HCEC 1CT (cell line): ENCODE results near the gene ERC2.

Source experiments
- DNase-seq: peaks from one replicate; pipeline ENCODE4 v3.0.0-alpha.2; 2017

Gene ERC2

GRCh38 chr3:56173601-56174000 lies 294.7 kb downstream of the ERC2 start:
- DNase-seq = no peak

DNA sequence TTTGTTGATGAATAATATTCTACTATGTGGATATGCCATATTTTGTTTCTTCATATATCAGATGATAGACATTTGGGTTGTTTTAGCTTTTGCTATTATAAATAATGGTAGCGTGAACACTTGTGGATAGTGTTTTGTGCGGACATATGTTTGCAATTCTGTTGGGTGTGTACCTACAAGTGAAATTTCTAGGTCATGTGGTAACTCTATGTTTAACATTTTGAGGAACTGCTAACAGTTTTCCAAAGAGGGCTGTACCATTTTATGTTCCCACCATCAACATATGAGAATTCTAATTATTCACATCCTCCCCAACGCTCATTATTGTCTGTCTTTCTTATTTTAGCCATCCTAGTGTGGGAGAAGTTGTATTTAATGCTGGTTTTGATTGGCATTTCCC lies 303.8 kb downstream of the ERC2 start:
- DNase-seq = no peak

DNA sequence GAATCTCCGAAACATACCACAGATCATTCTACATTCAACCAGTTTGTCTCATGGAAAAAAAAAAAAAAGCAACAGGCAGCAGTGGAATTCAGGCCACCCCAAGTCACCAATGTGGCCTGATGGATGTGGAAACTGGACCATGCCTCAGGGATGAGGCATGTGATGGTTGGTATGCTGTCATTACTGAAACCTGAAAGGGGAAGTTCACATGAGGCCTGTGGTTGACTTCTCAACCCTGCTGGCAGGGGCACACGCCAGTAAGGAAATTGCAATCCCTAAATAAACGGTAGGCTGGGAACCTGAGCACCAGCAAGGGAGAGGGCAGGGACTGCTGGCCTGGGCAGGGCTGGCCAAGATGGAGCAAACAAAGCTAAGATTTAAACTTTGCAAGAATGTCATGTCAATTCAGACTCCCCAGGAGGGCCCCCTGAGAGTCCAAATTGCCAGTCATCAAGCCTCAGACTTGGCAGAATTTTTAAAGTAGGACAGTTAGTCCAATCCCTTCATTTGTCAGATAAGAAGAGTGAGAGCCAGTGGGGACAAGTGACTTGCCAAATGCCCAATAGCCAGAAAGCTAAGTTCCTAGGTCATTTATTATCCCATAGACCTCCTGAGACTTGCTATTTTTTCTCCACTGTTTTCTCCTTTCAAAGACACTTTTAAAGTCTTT lies 310.4 kb downstream of the ERC2 start:
- peak; percentile 45 for DNase-seq

DNA sequence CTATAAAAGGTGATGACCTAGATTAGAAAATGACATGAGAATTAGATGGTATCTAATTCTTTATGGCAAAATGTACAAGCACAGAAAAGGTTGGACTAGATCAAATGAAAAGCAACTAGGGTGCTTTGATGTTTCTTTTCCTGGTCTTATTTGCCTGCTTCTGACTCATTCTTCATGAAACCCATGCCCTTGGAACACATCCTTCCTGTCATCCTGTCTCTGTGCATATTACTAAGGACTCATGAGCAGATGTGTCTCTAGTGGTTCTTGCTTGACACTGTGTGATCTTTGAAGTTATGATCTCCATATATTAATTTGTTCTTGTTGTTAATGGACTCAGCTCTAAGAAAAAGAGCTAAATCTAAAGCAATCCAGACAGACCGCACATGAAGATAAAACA lies 314.0 kb downstream of the ERC2 start:
- DNase-seq = peak; percentile 30

DNA sequence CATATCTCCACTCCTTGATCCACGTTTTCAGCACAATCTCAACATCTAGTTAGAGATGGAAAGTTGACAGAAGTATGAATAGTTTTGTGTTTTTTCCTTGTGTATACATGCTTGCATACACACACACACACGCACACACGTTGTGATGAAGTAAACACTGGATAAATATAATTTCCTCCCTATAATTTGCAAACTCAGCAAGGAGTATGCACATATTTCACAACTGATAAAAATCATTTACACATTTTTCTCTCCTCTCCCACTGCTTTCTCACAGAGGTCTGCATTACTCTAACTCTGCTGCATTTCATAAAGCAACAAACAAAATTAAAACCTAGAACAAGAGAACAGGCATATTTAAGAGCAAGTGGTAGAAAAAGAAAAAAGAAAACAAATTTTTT lies 320.9 kb downstream of the ERC2 start:
- DNase-seq = no peak

GRCh38 chr3:56145410-56145809 lies 322.9 kb downstream of the ERC2 start:
- DNase-seq = no peak

DNA sequence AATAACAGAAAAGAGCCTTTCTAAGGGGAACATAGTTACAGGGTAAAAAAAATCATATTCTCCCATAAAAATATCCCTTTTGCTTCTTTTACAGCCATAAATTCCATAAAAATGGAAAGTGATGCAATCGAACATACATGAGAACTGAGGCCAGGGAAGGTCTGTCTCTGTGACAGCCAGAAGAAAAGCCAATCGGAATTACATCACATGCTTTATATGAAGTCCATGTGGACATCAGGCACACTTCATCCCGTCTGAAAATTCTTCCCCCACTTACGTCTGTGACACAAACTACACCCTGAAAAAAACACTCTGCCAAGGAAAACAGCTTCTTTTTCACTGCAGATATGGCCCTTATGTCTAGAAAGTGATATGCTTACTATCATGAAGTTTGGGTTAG lies 323.5 kb downstream of the ERC2 start:
- DNase-seq = no peak

DNA sequence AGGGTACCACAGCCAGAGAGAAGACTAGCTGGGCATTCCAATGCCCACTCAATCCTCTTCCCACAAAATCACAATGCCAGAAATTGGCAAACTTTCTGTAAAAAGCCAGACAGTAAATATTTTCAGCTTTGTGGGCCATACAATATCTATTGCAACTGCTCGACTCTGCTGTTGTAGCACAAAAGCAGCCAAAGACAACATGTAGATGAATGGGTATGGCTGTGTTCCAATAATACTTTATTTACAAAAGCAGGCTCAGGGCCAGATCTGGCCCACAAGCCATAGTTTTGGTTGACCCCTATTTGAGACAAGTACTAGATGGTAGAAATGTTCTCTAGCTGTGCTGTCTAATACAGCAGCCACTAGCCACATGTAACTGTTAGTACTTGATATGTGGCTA lies 330.9 kb downstream of the ERC2 start:
- no peak for DNase-seq

- no peak for DNase-seq
Observed at GRCh38 chr3:56136514-56136913, 331.8 kb downstream of the ERC2 start.

GRCh38 chr3:56135941-56136340 lies 332.3 kb downstream of the ERC2 start:
- DNase-seq = no peak

DNA sequence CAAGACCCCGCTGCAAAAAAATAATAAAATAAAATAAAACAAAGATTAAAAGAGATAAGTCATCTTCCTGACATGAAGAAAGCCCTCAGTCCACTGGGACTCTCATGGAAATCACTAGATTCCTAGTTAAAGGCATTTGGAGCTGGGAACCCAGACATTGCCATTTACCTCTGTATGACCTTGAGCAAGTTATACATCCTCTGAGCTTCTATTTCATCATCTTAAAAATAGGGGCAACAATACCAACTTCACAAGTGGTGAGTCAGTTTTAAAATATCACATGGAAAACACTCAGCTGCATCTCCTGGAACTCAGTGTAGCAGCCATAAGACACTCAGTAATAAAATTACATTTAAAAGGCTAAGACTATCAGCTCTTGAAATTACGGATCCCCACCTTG lies 334.8 kb downstream of the ERC2 start:
- peak; percentile 78 for DNase-seq

- DNase-seq = no peak
Observed at GRCh38 chr3:56132762-56133161, 335.5 kb downstream of the ERC2 start.

DNA sequence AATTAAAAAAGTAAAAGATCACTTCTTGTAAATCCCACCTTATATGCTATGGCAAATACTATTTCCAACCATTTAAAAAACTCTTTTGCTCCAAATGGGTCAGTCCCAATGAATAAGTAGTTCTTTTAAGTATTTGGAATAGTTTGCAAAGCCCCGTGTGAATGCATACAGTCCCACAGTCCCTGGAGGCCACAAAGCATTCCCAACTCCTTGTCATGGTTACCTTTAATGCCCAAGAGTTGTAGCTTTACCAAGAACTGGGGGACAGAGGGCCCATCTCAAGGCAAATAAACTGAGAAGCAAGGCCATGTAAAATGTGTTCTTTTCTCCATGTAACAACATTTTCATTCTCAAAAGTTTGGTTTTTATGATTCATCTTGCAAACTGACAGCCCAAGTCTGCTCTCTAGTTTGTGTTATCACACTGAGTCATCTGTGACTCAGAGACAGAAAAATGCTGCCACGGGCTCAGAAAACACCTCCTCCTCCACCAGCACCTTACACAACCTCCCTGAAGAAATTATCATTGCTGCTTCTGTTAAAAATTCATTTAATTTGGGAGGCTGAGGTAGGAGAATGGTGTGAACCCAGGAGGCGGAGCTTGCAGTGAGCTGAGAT lies 336.2 kb downstream of the ERC2 start:
- DNase-seq = peak; percentile 92

DNA sequence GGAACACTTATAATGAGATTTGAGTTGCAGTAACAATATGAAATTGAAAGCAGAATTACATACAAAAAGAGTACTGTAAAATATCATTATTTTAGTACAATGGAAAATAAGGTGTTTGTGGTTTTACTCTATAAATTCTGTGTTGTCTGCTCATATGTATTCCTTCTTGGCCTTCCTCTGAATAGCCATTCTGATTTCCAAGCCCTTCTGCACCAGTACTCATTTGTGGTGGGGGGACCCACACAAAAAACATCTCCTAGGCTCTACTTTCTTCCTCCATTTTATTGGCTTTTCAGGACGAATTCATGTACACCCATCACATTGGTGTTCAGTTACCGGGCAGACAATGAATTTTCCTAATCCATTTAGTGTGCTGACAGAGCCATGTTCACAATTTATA lies 338.2 kb downstream of the ERC2 start:
- DNase-seq = no peak

DNA sequence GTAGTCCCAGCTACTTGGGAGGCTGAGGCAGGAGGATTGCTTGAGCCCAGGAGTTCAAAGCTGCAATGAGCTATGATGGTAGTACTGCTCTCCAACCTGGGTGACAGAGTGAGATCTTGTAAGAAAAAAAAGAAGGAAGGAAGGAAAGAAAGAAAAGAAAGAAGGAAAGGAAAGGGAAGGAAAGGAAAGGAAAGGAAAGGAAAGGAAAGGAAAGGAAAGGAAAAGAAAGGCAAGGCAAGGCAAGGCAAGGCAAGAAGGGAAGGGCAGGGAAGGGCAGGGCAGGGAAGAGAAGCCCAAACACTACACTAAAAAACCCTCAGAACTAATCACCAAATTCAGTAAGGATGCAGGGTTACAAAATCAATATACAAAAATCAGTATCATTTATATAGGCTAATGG lies 341.6 kb downstream of the ERC2 start:
- DNase-seq = no peak

DNA sequence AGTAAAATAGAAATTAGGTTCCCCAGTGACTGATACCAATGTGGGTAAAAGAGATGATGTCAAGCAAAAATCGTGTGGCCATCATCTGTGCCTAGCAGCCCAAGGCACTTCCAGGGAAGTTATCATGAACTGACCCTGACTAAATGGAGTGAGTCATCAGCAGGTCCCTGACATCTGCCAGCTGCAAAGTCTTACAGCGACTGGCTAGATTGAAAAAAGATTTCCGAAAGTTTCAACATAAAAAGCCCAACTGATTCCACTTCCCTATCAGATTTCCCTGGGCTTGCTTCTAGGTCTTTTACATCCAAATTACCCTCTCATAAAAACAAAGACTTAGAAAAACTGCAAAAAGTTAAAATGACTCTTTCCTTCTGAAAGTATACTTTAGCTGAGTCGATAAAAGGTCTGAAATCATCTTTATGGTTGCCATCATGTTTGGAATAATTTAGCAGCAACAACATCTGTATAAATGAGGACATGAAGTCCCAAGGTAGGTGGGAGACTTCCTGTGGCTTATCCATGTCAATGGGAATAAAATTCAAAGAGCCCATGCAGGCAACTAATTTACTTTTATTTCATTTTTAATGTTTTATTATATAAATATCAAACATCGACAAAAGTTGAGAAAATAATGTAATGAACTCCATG lies 342.8 kb downstream of the ERC2 start:
- peak; percentile 88 for DNase-seq

GRCh38 chr3:56124546-56124945 lies 343.7 kb downstream of the ERC2 start:
- no peak for DNase-seq

- DNase-seq = no peak
Observed at GRCh38 chr3:56123487-56123886, 344.8 kb downstream of the ERC2 start.

DNA sequence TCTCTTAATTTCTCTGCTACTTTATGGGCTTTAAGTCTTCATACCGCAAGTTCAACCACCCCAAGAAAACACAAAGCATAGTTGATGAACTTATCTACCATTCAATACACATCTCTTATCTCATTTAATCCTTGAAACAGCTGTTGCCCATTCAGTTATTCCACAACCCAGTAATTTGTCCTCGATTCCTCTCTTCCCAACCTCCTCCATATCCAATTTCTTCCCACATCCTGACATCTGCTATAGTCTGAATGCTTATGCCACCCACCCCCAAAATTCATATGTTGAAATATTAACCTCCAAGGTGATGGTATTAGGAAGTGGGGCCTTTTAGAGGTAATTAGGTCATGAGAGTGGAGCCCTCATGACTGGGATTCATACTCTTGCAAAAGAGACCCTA lies 345.4 kb downstream of the ERC2 start:
- no peak for DNase-seq

GRCh38 chr3:56121716-56122115 lies 346.6 kb downstream of the ERC2 start:
- no peak for DNase-seq

DNA sequence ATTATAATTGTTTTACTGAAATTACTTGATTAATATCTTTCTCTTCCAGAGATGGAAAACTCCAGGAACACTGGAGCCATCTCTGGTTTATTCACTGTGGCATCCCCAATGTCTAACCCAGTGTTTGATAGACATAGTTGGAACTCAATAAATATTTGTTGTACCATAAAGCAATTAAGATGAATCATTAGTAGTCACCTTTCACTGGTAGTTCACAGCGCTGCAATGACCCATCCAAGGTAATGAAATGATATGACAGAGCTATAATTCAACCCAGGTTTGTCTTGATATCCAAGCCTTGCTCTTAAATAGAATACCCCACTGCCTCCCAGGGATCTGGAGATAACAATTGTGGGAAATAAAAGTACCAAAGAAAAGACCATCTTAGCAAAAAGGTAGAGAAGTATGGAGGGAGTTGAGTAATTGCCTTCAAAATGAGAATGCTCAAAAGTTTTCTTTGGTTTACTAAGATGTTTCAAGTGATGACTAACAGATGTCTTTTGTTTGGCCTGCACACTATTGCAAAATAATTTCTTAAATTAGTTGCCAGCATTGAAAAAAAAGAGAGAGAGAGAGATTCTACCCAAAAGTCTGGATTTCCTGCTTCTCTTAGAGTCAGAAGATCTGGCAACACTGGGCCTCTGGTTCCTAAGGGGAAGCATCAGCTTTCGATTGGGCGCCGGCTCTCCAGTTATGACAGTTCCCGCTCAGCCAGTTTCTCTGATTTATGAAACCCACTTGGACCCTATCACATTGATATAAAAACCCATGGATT lies 348.5 kb downstream of the ERC2 start:
- DNase-seq = peak; percentile 90

- no peak for DNase-seq
Observed at GRCh38 chr3:56118968-56119367, 349.3 kb downstream of the ERC2 start.

- no peak for DNase-seq
Observed at GRCh38 chr3:56115698-56116097, 352.6 kb downstream of the ERC2 start.

DNA sequence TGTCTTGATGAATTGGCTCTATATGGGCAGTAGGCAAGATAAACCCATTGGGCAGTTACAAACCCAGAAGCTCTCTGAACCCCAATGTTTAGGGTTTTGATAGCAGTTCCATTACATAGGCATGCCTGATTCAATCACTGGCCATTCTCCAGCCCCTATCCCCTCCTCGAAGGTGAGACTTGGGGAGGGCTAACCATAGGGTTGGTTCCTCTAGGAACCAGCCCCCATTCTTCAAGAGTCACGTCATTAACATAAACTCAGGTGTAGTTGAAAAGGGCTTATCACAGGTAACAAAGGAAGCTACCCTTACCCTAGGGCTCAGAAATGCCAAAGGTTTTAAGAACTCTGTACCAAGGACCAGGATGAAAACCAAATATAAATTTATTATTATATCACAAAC lies 353.1 kb downstream of the ERC2 start:
- no peak for DNase-seq
